Ishikawa (cell line): Measurements from ENCODE around the gene DOLK.

Source experiments
- CEBPB ChIP-seq: IDR thresholded peaks from 2 replicates; pipeline ENCODE4 v1.6.1; 2012
- CREB1 ChIP-seq: IDR thresholded peaks from 2 replicates; pipeline ENCODE4 v1.6.1; 2012; ENCODE audit warnings: low read depth
- EGR1 ChIP-seq: IDR thresholded peaks from 2 replicates; pipeline ENCODE4 v1.6.1; 2012
- EP300 ChIP-seq: IDR thresholded peaks from 2 replicates; pipeline ENCODE4 v1.6.1; 2012; ENCODE audit warnings: borderline replicate concordance
- FOXM1 ChIP-seq: IDR thresholded peaks from 2 replicates; pipeline ENCODE4 v1.6.1; 2012; ENCODE audit warnings: low read depth, borderline replicate concordance
- MAX ChIP-seq: IDR thresholded peaks from 2 replicates; pipeline ENCODE4 v1.6.1; 2012
- NFIC ChIP-seq: IDR thresholded peaks from 2 replicates; pipeline ENCODE4 v1.6.1; 2012
- RAD21 ChIP-seq: IDR thresholded peaks from 2 replicates; pipeline ENCODE4 v1.6.1; 2012; ENCODE audit warnings: low read depth
- TCF12 ChIP-seq: IDR thresholded peaks from 2 replicates; pipeline ENCODE4 v1.6.1; 2012; ENCODE audit warnings: low read depth
- TEAD4 ChIP-seq: IDR thresholded peaks from 2 replicates; pipeline ENCODE4 v1.6.1; 2012
- USF1 ChIP-seq: IDR thresholded peaks from 2 replicates; pipeline ENCODE4 v1.6.1; 2012
- YY1 ChIP-seq: IDR thresholded peaks from 2 replicates; pipeline ENCODE4 v1.6.1; 2012; ENCODE audit warnings: low read depth
- ZBTB7A ChIP-seq: IDR thresholded peaks from 2 replicates; pipeline ENCODE4 v1.6.1; 2012; ENCODE audit warnings: low read depth
- TF ChIP-seq, protein P1 (sequence below): IDR thresholded peaks from 2 replicates; pipeline ENCODE4 v1.6.1; 2012; ENCODE audit warnings: low read depth, mild to moderate bottlenecking

The DOLK gene

GRCh38 chr9:128946571-128947276, 679 bp downstream of the DOLK start:
- TF ChIP-seq TEAD4 (no peak), CEBPB (no peak), RAD21 (no peak), YY1 (no peak), USF1 (no peak), CREB1 (no peak), EGR1 (no peak), ZBTB7A (no peak), FOXM1 (no peak)
- TF ChIP-seq, protein P1, sequence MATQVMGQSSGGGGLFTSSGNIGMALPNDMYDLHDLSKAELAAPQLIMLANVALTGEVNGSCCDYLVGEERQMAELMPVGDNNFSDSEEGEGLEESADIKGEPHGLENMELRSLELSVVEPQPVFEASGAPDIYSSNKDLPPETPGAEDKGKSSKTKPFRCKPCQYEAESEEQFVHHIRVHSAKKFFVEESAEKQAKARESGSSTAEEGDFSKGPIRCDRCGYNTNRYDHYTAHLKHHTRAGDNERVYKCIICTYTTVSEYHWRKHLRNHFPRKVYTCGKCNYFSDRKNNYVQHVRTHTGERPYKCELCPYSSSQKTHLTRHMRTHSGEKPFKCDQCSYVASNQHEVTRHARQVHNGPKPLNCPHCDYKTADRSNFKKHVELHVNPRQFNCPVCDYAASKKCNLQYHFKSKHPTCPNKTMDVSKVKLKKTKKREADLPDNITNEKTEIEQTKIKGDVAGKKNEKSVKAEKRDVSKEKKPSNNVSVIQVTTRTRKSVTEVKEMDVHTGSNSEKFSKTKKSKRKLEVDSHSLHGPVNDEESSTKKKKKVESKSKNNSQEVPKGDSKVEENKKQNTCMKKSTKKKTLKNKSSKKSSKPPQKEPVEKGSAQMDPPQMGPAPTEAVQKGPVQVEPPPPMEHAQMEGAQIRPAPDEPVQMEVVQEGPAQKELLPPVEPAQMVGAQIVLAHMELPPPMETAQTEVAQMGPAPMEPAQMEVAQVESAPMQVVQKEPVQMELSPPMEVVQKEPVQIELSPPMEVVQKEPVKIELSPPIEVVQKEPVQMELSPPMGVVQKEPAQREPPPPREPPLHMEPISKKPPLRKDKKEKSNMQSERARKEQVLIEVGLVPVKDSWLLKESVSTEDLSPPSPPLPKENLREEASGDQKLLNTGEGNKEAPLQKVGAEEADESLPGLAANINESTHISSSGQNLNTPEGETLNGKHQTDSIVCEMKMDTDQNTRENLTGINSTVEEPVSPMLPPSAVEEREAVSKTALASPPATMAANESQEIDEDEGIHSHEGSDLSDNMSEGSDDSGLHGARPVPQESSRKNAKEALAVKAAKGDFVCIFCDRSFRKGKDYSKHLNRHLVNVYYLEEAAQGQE: no peak

- TF ChIP-seq, protein P1: no peak
- no peak for TF ChIP-seq ZBTB7A
- no peak for TF ChIP-seq EP300
- no peak for TF ChIP-seq NFIC
- no peak for TF ChIP-seq YY1
- no peak for TF ChIP-seq MAX
- no peak for TF ChIP-seq FOXM1
- TF ChIP-seq TCF12: no peak
- TF ChIP-seq CEBPB: no peak
- no peak for TF ChIP-seq EGR1
These were observed 1.5 kb downstream of the DOLK start for GRCh38 chr9:128945798-128946501.

DNA sequence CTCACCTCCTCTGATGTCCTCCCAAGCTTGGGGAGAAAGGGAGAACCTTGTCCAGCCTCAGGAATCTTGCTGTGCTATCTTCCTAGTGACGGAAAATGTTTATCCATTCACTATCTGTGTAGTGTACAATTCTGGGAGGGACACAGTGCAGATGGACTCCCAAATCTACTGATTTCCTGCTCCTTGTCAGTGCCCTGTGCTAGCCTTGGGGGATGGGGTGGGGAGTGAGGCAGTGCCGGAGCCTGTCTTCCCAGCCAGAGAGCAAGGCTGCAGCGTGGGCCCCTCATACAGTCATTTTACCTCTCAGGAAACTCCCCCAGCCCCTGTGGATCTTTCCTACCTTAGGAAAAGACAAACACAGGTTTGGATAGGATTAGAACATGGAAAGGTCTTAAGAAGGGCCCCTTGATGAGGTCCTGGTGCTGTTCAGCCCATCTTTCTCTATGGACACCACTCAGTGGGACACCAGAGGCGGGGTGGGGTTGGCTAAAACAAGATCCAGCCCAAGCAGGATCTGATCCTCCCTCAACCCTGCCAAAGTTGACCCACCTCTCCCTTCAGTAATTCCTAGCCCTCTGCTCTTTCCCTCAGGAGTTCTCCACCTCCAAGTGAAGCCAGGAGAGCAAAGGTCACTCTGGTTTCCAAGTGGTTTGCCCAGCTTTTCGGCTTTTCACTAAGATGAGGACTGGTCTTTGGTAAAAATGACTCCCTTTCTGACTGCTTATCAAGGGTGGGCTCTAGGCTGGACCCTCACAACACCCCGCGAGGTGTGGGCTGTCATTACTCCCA, 3.4 kb downstream of the DOLK start:
- TF ChIP-seq EP300 (no peak), RAD21 (no peak), FOXM1 (no peak), TEAD4 (no peak), TCF12 (no peak), YY1 (no peak), EGR1 (no peak), CEBPB (no peak), USF1 (no peak), CREB1 (no peak), ZBTB7A (no peak), MAX (no peak), NFIC (no peak)

GRCh38 chr9:128940946-128941755, 6.3 kb downstream of the DOLK start:
- no peak for TF ChIP-seq MAX
- no peak for TF ChIP-seq ZBTB7A
- no peak for TF ChIP-seq EP300
- TF ChIP-seq YY1: no peak
- TF ChIP-seq TEAD4: no peak
- no peak for TF ChIP-seq FOXM1
- no peak for TF ChIP-seq RAD21
- no peak for TF ChIP-seq CEBPB
